Measurements from ENCODE around the gene PRDM15. TPM values are rescaled to one million over a fixed set of nuclear protein-coding genes. Genes with fewer than 3 reads are reported as not detected.

Gene PRDM15
- total RNA-seq, 1 experiment from 2014 or later, result 9.9 TPM

DNA sequence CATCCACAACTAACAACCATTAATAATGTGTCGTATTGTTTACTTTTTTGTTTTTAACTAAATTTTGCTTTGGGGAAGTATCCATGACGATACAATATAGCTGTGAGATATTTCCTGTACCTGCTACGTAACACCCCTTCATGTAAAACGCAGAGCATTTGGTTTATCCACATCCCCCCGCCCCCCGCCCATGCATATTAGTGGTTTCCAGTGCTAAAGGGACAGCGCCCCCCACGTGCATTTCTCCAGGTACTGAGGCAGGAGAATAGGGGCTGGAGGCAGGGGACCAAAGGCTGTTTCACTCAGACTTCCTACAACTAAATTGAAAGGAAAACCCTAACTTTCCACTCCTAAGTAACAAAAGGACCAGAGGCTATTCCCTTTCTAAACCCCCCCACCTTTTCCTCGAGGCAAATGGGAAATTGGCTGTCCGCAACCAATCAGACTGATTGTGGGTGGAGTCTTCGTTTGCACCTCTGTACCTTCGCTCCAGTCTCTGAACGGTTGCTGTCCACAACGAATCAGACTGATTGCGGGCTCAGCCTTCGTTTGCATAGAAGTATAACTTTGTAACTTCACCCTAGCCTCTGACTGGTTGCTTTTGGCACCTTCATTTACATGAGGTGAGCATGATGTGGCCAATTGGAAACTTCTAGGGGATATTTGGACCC, 100.1 kb downstream of the PRDM15 start:
- Mint-ChIP-seq H3K4me3 (peak overlapping the region; percentile 13 to 19; a peak in 2 of 5 replicates), H3K27me3 (ENCODE audit: low read depth) (peaks cover 31% of the 10 kb centered on the region)

More for the DNA sequence above, 100.1 kb downstream of the PRDM15 start:
- Histone ChIP-seq H4K20me1 (ENCODE audit: control insufficient read depth, insufficient read depth, insufficient read length) (no peaks in the 10 kb centered on the region), H3K23me2 (ENCODE audit: insufficient read length, low read depth, low read length, poor library complexity, severe bottlenecking) (no peaks in the 10 kb centered on the region), H3K4me2 (ENCODE audit: insufficient read depth, insufficient read length, low read length) (peak overlapping the region; percentile 34), H4K5ac (ENCODE audit: insufficient read length, low read depth, low read length) (no peak overlapping the region), H4K8ac (replicated peaks; ENCODE audit: insufficient read length, low read depth, low read length) (no peak overlapping the region), H3K79me1 (ENCODE audit: insufficient read depth, low read depth, low read length, poor library complexity, severe bottlenecking) (no peaks in the 10 kb centered on the region), H2BK120ac (ENCODE audit: low read depth, low read length, poor library complexity, severe bottlenecking) (no peak overlapping the region), H3K56ac (ENCODE audit: insufficient read length, low read depth, low read length) (no peak overlapping the region), H3K18ac (ENCODE audit: insufficient read length, low read depth, low read length) (no peak overlapping the region), H2BK15ac (ENCODE audit: low read depth, low read length) (no peak overlapping the region), H2AK5ac (ENCODE audit: insufficient read length, low read length) (no peak overlapping the region), H3K9ac (ENCODE audit: extremely low read depth, insufficient read length, low read length) (no peak overlapping the region), H3K4ac (ENCODE audit: low read depth, low read length) (no peak overlapping the region), H3K27me3 (ENCODE audit: insufficient read depth, low read length) (no peaks in the 10 kb centered on the region), H3T11ph (ENCODE audit: low read length) (no peak overlapping the region), H2BK5ac (ENCODE audit: insufficient read length, low read length) (no peak overlapping the region), H4K91ac (ENCODE audit: insufficient read length, low read depth, low read length) (no peak overlapping the region), H3K9me3 (ENCODE audit: control insufficient read depth, low read depth, low read length) (no peaks in the 10 kb centered on the region), H3K27ac (ENCODE audit: insufficient read length, low read depth, low read length) (no peak overlapping the region), H3K14ac (ENCODE audit: insufficient read depth, low read length) (no peak overlapping the region), H3K79me2 (ENCODE audit: insufficient read depth, low read length) (no peaks in the 10 kb centered on the region), H3K4me1 (ENCODE audit: insufficient read depth, low read length) (no peaks in the 10 kb centered on the region), H2BK20ac (ENCODE audit: low read depth, low read length, poor library complexity, severe bottlenecking) (no peak overlapping the region), H2BK12ac (ENCODE audit: insufficient read length, low read depth, low read length) (no peak overlapping the region), H3K23ac (ENCODE audit: insufficient read length, low read depth, low read length) (no peak overlapping the region), H2AFZ (ENCODE audit: low read length) (no peak overlapping the region)
- Mint-ChIP-seq H3K36me3 (ENCODE audit: insufficient read depth in 1 of 3, low read depth in 3 of 3) (no peaks in the 10 kb centered on the region), H3K4me1 (peaks cover 19 to 22% of the 10 kb centered on the region in 2 experiments), H3K9me3 (no peaks in the 10 kb centered on the region; a peak in 1 of 5 replicates), H3K27ac (no peak overlapping the region)
- no CpG with 5 or more reads among the region's 16 CpGs for WGBS (ENCODE audit: extremely low coverage, insufficient read length, low lambda C conversion rate)
- TF ChIP-seq, protein P1, sequence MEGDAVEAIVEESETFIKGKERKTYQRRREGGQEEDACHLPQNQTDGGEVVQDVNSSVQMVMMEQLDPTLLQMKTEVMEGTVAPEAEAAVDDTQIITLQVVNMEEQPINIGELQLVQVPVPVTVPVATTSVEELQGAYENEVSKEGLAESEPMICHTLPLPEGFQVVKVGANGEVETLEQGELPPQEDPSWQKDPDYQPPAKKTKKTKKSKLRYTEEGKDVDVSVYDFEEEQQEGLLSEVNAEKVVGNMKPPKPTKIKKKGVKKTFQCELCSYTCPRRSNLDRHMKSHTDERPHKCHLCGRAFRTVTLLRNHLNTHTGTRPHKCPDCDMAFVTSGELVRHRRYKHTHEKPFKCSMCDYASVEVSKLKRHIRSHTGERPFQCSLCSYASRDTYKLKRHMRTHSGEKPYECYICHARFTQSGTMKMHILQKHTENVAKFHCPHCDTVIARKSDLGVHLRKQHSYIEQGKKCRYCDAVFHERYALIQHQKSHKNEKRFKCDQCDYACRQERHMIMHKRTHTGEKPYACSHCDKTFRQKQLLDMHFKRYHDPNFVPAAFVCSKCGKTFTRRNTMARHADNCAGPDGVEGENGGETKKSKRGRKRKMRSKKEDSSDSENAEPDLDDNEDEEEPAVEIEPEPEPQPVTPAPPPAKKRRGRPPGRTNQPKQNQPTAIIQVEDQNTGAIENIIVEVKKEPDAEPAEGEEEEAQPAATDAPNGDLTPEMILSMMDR (conservative IDR thresholded peaks at IDR 0.05), result 0 out of 3 replicates have a peak, but pooled peaks have one; percentile 12
- DNase-seq, result peak; percentile 75

All from H9 (cell line).